HG03442 (cell line): ENCODE data around the gene CHMP1A.

Experiments
- ATAC-seq: cut with Tn5 transposase; IDR thresholded peaks from one replicate; pipeline ENCODE4 v1.9.1; 2021; ENCODE audit warnings: mild to moderate bottlenecking, moderate library complexity; ENCODE audit not compliant: unreplicated experiment

The CHMP1A gene

DNA sequence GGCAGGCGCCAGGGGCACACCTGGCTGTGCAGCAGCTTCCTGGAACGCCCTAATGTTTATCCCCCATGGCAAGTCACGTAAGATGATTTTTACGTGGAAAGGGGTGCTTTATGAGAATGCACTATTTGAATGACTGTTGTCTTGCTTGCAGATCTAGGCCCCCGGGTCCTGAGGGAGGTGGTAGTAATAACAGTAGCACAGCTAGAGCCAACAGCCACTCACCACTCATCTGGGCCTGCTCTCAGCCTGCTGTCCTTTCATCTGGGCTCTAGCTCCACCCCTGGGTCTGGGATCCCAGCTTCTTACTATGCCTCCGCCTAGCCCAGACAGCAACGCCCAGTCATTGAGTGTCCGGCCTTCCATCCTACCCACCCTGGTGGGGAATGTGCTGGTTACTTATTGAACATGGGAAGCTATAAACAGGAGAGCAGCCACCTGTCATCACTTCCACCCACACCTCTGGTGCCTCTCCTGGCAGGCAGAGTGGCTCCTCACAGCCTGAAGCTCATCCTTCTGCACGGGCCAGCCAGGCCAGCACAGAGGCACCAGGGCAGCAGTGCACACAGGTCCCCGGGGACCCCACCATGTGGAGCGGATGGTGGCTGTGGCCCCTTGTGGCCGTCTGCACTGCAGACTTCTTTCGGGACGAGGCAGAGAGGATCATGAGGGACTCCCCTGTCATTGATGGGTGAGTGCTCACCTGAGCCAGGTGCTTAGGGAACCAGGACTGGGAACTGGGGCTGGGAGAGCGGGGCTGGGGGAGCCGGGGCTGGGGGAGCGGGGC, 27.5 kb downstream of the CHMP1A start:
- ATAC-seq: no peak

DNA sequence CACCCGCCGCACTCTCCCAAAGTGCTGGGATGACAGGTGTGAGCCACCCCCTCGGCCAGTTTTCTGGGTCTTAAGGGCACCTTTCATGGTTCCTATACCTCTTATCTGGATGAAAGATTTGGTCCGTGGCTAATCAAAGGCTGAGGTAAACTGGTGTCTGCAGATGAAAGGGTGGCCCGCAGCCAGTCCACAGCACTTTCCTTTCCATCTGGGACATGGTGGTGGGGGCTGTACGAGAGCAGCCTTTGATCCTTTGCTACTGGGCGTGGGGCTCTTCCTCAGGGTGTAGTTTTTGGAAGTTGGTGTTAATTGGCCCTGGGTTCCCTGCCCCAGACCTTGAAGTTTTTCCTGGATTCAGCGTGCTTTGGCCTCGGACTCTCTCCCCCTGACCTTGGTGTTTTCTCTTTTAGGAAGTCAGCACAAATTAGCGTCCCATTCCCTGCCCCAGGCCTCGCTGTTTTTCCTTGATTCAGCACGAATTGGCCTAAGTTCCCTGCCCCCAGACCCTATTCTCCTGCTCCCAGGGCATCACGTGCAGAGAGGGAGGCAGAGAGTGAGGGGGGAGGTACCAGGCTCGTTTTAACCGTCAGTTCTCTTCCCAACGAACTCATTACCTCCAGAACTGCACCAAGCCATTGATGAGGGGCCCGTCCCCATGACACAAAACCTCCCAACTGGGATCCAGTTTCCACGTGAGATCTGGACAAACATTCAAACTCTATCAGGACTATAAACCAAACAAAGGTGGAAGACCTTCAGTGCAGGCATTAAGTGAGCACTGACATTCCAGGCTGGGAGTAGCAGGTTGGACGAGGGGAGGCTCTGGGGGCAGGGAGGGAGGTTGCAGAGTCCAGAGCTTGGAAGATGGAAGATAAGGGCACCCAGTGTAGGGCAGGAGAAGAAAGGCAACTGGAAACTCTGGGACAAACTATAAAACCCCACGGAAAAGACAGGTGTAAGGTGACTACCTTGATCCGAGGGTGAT, 32.4 kb downstream of the CHMP1A start:
- no peak for ATAC-seq

DNA sequence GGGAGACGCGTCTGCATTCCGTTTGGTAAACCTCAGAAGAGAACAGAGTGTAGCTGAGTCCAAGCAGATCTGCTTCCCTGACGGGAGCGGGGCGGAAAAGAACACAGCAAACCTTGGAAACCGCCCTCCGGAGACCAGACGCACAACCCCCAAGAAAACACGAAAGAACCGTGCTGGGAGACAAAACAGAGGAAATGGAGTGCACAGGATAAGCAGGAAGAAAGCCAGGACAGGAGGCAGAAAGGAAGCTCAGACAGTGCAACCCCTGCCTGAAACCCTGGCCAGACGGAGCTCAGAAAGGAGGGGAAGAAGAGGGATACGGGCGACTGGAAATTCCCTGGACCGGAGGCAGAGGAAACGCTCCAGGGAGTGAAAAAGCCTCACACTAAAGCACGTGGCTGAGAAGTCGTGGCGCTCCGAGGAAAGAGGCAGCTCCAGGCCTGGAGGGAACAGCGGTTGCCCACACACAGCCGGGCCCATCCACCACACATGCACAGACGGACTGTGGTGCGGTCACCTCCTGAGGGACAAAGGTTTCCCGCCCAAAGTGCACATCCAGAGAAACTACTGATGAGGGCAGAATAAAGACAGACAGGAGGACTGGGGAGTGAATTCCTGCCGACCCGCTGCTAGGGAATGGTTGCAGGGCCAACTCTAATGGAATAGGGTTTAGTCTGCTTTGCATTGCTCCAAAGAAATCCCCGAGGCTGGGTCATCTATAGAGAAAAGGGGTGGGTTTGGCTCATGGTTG, 33.8 kb downstream of the CHMP1A start:
- ATAC-seq: no peak

DNA sequence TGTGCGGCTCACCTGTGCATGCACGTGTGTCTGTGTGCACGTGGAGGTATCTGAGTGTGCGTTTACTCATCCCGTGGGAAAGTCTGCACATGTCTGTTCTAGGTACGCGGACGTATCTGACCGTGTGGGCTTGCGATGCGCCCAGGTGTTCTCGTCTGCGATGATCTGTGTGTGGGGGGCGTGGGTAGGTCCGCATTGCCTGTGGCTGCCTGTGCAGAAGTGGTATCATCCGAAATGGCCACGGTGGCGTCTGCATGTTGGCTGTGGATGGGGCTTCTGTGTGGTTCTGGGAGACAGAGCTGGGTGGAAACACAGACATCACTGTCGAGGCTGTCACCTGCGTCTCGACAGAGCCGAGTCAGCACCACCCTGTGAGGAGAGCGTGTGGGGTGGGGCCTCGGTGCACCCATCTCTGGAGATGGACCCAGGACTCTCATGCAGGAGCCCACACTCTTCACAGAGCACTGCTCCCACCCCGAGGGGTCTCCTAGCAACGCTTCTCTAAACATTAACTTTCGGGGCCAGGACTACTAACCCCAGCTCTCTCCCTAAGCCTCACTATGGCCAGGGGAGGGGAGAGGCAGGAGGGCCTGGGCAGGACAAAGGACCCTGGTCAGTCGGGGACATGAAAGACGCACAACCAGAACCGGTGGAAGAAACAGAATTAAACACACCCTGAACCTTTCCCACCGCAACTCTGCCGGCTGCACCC, 35.7 kb downstream of the CHMP1A start:
- no peak for ATAC-seq

DNA sequence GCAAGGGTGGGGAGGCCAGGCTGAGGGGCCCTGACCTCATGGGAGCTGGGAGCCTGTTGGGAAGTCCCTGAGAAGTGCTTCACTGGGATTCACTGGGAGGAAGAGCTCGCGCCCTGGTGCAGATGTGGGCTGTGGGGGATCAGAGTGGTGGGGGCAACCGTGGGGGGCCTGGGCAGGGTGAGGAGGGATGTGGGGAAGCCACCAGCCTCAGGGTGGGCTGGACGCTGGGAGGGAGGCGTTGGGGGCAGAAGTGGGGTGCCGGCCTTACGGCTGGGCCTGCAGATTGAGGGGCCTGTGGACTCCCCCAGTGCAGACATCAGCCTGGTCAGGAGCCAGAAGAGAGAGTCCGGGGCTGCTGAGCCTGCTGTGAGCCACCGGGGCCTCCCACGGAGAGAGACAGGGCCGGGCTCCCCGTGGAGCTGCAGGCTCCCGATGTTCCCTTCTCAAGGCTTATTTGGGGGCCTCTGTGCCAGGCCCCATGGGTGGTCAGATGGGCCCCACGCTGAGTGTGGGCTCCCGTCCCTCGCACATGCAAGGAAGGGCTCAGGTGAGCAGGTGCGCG, 36.3 kb downstream of the CHMP1A start:
- no peak for ATAC-seq

- no peak for ATAC-seq
These were observed 37.1 kb downstream of the CHMP1A start for GRCh38 chr16:89620406-89620841.

DNA sequence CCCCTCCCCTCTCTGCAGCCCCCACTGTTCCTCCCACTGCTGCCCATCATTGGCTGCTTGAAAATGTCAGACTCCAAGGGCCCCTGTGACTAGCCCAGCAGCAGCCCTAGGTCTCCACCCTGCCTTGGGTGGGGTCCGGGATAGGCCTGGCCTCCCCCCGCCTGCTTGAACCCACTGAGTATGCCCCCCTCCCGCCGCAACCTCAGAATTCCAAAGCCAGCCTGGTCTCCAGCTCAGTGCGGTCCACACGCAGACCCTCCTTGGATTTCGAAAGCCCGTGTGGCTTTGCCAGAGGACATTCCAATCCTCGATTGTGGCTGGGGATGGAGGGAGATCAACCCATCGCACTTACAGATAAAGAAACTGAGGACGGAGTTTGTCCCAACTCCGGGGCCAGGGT, 37.7 kb downstream of the CHMP1A start:
- no peak for ATAC-seq

- ATAC-seq: no peak
These were observed 39.2 kb downstream of the CHMP1A start for GRCh38 chr16:89618109-89618998.

- ATAC-seq: no peak
These were observed 40.5 kb downstream of the CHMP1A start for GRCh38 chr16:89617036-89617435.

- no peak for ATAC-seq
These were observed 40.9 kb downstream of the CHMP1A start for GRCh38 chr16:89616623-89617022.

- no peak for ATAC-seq
These were observed 41.9 kb downstream of the CHMP1A start for GRCh38 chr16:89615596-89616090.

- ATAC-seq: no peak
These were observed 42.3 kb downstream of the CHMP1A start for GRCh38 chr16:89615176-89615575.

- no peak for ATAC-seq
These were observed 43.5 kb downstream of the CHMP1A start for GRCh38 chr16:89613954-89614459.

DNA sequence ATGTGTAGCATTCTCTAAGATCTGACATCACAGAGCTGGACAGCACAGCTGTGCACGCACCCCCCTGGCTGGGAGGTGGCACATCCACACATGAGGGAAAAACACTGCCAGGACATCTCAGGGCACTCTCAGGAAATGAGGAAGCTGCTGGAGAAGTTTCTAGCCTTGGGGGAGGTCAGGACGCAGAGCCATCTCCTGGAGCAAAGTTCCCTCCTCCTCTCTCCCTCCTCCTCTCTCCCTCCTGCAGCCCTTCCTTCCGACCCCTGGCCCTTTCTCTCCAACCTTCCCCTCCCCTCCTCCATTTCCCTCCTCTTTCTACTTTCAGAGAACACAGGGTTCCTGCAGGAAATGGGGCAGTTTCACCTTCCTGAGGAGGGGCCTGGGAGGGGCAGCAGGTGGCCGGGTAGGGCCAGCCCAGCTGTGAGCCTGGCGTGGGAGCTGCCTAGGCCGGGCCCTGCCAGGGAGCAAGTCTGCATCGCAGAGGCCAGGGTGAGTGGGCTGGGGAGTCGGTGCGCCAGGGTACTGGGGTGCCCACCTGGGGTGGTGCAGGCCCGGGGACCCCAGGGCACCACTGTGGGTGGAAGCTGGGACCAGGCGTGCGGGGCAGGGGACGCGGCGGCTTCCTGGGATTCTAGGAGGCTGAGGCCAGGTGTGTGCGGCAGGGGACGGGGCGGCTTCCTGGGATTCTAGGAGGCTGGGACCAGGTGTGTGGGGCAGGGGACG, 44.1 kb downstream of the CHMP1A start, which contains the start of gene DPEP1:
Gene DPEP1, plus strand, starts transcription at position 412 of the 723 bp plus-strand sequence. CDS start 16,769 bp downstream, outside the sequence.
- no peak for ATAC-seq

GRCh38 chr16:89612415-89613166, 44.9 kb downstream of the CHMP1A start:
- no peak for ATAC-seq

DNA sequence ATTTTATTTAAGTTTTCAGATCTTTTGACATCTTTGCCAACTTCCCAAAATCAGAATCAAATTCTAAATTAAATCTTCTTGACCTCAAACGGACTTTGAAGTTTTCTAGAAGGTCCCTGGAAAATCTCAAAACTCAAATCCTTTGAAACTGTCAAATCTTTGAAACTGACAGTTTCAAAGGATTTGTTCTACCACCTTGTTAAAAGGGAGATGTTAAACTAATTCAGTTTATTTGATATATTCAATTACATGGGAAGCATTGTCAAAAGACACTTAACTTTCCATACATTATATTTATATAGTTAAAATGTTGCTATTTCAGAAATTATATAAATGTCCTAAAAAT, 47.4 kb downstream of the CHMP1A start:
- no peak for ATAC-seq
